ENCODE data around the gene PIK3R5. TPM values are rescaled to one million over a fixed set of nuclear protein-coding genes. Genes with fewer than 3 reads are reported as not detected.

The PIK3R5 gene
- total RNA-seq, 1 donor from 2014 or later: 15.1 TPM

- no peak for ATAC-seq
- DNase-seq (ENCODE audit: low spot score): no peak
- intact Hi-C loops (cut with DNase I): no loop called here
Measured at GRCh38 chr17:8957721-8958120, 7.8 kb downstream of the PIK3R5 start.

- intact Hi-C loops (cut with DNase I): no loop called here
- no peak for ATAC-seq
- DNase-seq (ENCODE audit: low spot score): no peak
Measured at GRCh38 chr17:8956465-8956902, 9.0 kb downstream of the PIK3R5 start.

GRCh38 chr17:8955021-8955959 is 10.2 kb downstream of the PIK3R5 start:
- intact Hi-C loops (cut with DNase I): no loop called here
- no peak for DNase-seq (ENCODE audit: low spot score)
- ATAC-seq: peak; percentile 77

- peak; percentile 72 for DNase-seq (ENCODE audit: low spot score)
- ATAC-seq: peak; percentile 94
- intact Hi-C loops (cut with DNase I): no loop called here
Measured at GRCh38 chr17:8954339-8954738, 11.2 kb downstream of the PIK3R5 start.

- ATAC-seq: no peak
Measured at GRCh38 chr17:8953156-8953885, 12.2 kb downstream of the PIK3R5 start.

GRCh38 chr17:8952191-8952590 is 13.3 kb downstream of the PIK3R5 start:
- intact Hi-C loops (cut with DNase I): no loop called here
- DNase-seq (ENCODE audit: low spot score) (no peak), ATAC-seq (no peak)

More at GRCh38 chr17:8953156-8953885, 12.2 kb downstream of the PIK3R5 start:
- DNase-seq (ENCODE audit: low spot score): no peak
- intact Hi-C loops (cut with DNase I): no loop called here

GRCh38 chr17:8951206-8951605 is 14.3 kb downstream of the PIK3R5 start:
- no peak for ATAC-seq
- DNase-seq (ENCODE audit: low spot score): no peak
- intact Hi-C loops (cut with DNase I): no loop called here

GRCh38 chr17:8949061-8949661 is 16.3 kb downstream of the PIK3R5 start:
- intact Hi-C loops (cut with DNase I): no loop called here
- no peak for ATAC-seq

GRCh38 chr17:8948462-8948861 is 17.0 kb downstream of the PIK3R5 start:
- DNase-seq (ENCODE audit: low spot score) (no peak), ATAC-seq (no peak)
- intact Hi-C loops (cut with DNase I): no loop called here

More at GRCh38 chr17:8949061-8949661, 16.3 kb downstream of the PIK3R5 start:
- no peak for DNase-seq (ENCODE audit: low spot score)

- intact Hi-C loops (cut with DNase I): no loop called here
- DNase-seq (ENCODE audit: low spot score) (no peak), ATAC-seq (no peak)
Measured at GRCh38 chr17:8947201-8947600, 18.3 kb downstream of the PIK3R5 start.

GRCh38 chr17:8946476-8946875 is 19.0 kb downstream of the PIK3R5 start:
- ATAC-seq (no peak), DNase-seq (ENCODE audit: low spot score) (no peak)
- intact Hi-C loops (cut with DNase I): no loop called here

- no peak for DNase-seq (ENCODE audit: low spot score)
- ATAC-seq: no peak
- intact Hi-C loops (cut with DNase I): no loop called here
Measured at GRCh38 chr17:8946071-8946470, 19.4 kb downstream of the PIK3R5 start.

- DNase-seq (ENCODE audit: low spot score): no peak
- intact Hi-C loops (cut with DNase I): no loop called here
- peak; percentile 30 for ATAC-seq
Measured at GRCh38 chr17:8944748-8945147, 20.8 kb downstream of the PIK3R5 start.

GRCh38 chr17:8944083-8944482 is 21.4 kb downstream of the PIK3R5 start:
- no peak for DNase-seq (ENCODE audit: low spot score)
- intact Hi-C loops (cut with DNase I): no loop called here
- ATAC-seq: no peak

GRCh38 chr17:8941980-8942622 is 23.4 kb downstream of the PIK3R5 start:
- DNase-seq (ENCODE audit: low spot score) (no peak), ATAC-seq (peak; percentile 10)
- intact Hi-C loops (cut with DNase I): no loop called here

GRCh38 chr17:8941520-8941919 is 24.0 kb downstream of the PIK3R5 start:
- ATAC-seq: no peak
- DNase-seq (ENCODE audit: low spot score): no peak
- intact Hi-C loops (cut with DNase I): no loop called here

- intact Hi-C loops (cut with DNase I): no loop called here
- ATAC-seq: no peak
- DNase-seq (ENCODE audit: low spot score): no peak
Measured at GRCh38 chr17:8940866-8941471, 24.5 kb downstream of the PIK3R5 start.

- intact Hi-C loops (cut with DNase I): no loop called here
- ATAC-seq: no peak
Measured at GRCh38 chr17:8939496-8940334, 25.8 kb downstream of the PIK3R5 start.

More at GRCh38 chr17:8939496-8940334, 25.8 kb downstream of the PIK3R5 start:
- DNase-seq (ENCODE audit: low spot score): no peak
